GM19452 (cell line): Measurements from ENCODE around the gene KRTAP1-1.
"Not testable (repeated sequence)": the region's sequence is repeated elsewhere in the genome, so short reads cannot be mapped to it uniquely, and the experiment has no call there.

Experiments
- ATAC-seq: cut with Tn5 transposase; IDR thresholded peaks from one replicate; pipeline ENCODE4 v1.9.1; 2021; ENCODE audit not compliant: unreplicated experiment

KRTAP1-1 gene

GRCh38 chr17:41057547-41057946 is 16.3 kb upstream of the KRTAP1-1 start:
- no peak for ATAC-seq

- not testable (repeated sequence) for ATAC-seq
Measured at GRCh38 chr17:41055130-41055529, 13.9 kb upstream of the KRTAP1-1 start, which contains the start of gene KRTAP2-2. Gene KRTAP2-2, minus strand, starts transcription at chr17:41055230. Its CDS starts 19 bp downstream, at chr17:41055211.

- not testable (repeated sequence) for ATAC-seq
Measured at GRCh38 chr17:41054556-41054955, 13.3 kb upstream of the KRTAP1-1 start.

GRCh38 chr17:41054025-41054424 is 12.8 kb upstream of the KRTAP1-1 start:
- ATAC-seq, result no peak

- no peak for ATAC-seq
Measured at GRCh38 chr17:41052566-41052965, 11.3 kb upstream of the KRTAP1-1 start.

GRCh38 chr17:41049110-41049509 is 7.9 kb upstream of the KRTAP1-1 start:
- ATAC-seq, result no peak

GRCh38 chr17:41048441-41048840 is 7.2 kb upstream of the KRTAP1-1 start:
- no peak for ATAC-seq

GRCh38 chr17:41046735-41047465 is 5.7 kb upstream of the KRTAP1-1 start, which contains the start of gene KRTAP2-1:
Gene KRTAP2-1, minus strand, starts transcription at chr17:41047316. Its CDS starts 49 bp downstream, at chr17:41047267.
- not testable (repeated sequence) for ATAC-seq

GRCh38 chr17:41042953-41043352 is 1.7 kb upstream of the KRTAP1-1 start:
- no peak for ATAC-seq

- ATAC-seq, result no peak
Measured at GRCh38 chr17:41037853-41038350, 3.3 kb downstream of the KRTAP1-1 start.

GRCh38 chr17:41034346-41034935 is 6.8 kb downstream of the KRTAP1-1 start, which contains the start of gene KRTAP1-3:
Gene KRTAP1-3, minus strand, starts transcription at chr17:41034874. Its CDS starts 53 bp downstream, at chr17:41034821.
- ATAC-seq, result not testable (repeated sequence)

- ATAC-seq, result no peak
Measured at GRCh38 chr17:41029633-41030245, 11.5 kb downstream of the KRTAP1-1 start, which contains the start of gene KRTAP1-4. Gene KRTAP1-4, minus strand, starts transcription at chr17:41030195. Its CDS starts 117 bp downstream, at chr17:41030078.

GRCh38 chr17:41026715-41027471 is 14.4 kb downstream of the KRTAP1-1 start, which contains the start of gene KRTAP1-5:
Gene KRTAP1-5, minus strand, starts transcription at chr17:41027208. Its CDS starts 53 bp downstream, at chr17:41027155.
- no peak for ATAC-seq

GRCh38 chr17:41024697-41025096 is 16.6 kb downstream of the KRTAP1-1 start:
- ATAC-seq, result no peak

- ATAC-seq, result no peak
Measured at GRCh38 chr17:41020336-41020735, 20.9 kb downstream of the KRTAP1-1 start.

GRCh38 chr17:41019415-41019814 is 21.8 kb downstream of the KRTAP1-1 start:
- ATAC-seq, result no peak

GRCh38 chr17:41018541-41018940 is 22.7 kb downstream of the KRTAP1-1 start:
- ATAC-seq, result no peak

GRCh38 chr17:41016578-41017215 is 24.6 kb downstream of the KRTAP1-1 start:
- ATAC-seq, result no peak

- ATAC-seq, result no peak
Measured at GRCh38 chr17:41015454-41015853, 25.8 kb downstream of the KRTAP1-1 start.

GRCh38 chr17:41013606-41014005 is 27.6 kb downstream of the KRTAP1-1 start:
- ATAC-seq, result no peak
